ENCODE results near the gene TNP2. TPM values are rescaled to one million over a fixed set of nuclear protein-coding genes. Genes with fewer than 3 reads are reported as not detected.

The TNP2 gene
- total and polyA plus RNA-seq, 9 of the 15 experiments (the other 6 are each of a cell fraction or from before 2014, with no cell fraction given) = not detected

DNA sequence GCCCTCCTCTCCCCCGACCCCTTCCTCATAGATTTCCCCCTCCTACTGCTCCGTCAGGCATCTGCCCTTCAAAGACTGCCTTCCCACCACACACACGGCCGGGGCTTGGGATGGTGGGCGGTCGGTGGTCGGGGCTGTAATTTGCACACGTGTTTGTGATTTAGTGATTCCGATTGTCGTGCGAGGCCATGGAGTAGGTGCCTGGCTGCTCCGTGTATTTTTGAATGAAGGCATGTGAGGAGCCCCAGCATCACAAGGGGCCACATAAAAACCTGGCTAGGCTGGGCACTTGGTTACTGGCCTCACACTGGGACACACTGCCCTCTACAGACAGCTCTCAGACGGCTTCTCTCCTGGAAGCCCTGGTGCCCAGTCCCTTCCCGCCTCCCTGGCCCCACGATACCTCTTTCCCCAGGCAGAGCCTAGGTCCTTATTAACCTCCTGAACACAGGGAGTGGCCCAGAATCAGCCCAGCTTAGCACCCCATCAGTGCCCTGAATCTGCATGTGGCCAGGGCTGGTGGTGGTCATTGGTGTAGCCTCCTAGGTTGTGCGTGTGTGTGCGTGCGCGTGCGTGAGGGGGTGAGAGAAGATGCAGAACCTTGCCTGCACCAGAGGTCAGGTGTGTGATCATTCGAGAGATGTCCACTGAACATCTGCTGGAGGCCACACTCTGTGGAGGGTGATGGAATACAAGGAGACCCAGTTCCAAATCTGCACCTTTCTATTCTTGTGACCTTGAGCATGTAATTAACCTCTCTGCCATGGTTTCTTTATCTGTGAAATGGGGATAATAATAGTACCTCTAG is 11.8 kb downstream of the TNP2 start (continued):
- TF ChIP-seq ZNF324 (CRISPR knock-in tag; IDR thresholded peaks at IDR 0.05) (no peak), FOXM1 (IDR thresholded peaks at IDR 0.05; ENCODE audit: low read depth) (no peak), FOXM1 (CRISPR knock-in tag; IDR thresholded peaks at IDR 0.05; ENCODE audit: low read depth) (no peak), NBN (IDR thresholded peaks at IDR 0.05; ENCODE audit: low read depth) (no peak), POU5F1 (IDR thresholded peaks at IDR 0.05; ENCODE audit: borderline replicate concordance, low read depth, low read length, partially characterized antibody) (no peak), MEF2D (tag; conservative IDR thresholded peaks at IDR 0.05; ENCODE audit: low read depth) (no peak), SMC3 (conservative IDR thresholded peaks at IDR 0.05; ENCODE audit: insufficient read depth, low read depth, low read length) (peak; percentile 82), NR2C1 (IDR thresholded peaks at IDR 0.05) (no peak), NR2C1 (tag; IDR thresholded peaks at IDR 0.05) (no peak), NR4A1 (CRISPR knock-in tag; IDR thresholded peaks at IDR 0.05) (no peak), NR4A1 (tag; IDR thresholded peaks at IDR 0.05) (0 out of 2 replicates have a peak, but pooled peaks have one; percentile 33), MTA3 (IDR thresholded peaks at IDR 0.05; ENCODE audit: borderline replicate concordance) (peak; percentile 56; the same call in 1 of the 2 replicates)
- TF ChIP-seq, protein P1, sequence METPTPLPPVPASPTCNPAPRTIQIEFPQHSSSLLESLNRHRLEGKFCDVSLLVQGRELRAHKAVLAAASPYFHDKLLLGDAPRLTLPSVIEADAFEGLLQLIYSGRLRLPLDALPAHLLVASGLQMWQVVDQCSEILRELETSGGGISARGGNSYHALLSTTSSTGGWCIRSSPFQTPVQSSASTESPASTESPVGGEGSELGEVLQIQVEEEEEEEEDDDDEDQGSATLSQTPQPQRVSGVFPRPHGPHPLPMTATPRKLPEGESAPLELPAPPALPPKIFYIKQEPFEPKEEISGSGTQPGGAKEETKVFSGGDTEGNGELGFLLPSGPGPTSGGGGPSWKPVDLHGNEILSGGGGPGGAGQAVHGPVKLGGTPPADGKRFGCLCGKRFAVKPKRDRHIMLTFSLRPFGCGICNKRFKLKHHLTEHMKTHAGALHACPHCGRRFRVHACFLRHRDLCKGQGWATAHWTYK (CRISPR knock-in tag; IDR thresholded peaks at IDR 0.05) = no peak
- TF ChIP-seq, protein P2, sequence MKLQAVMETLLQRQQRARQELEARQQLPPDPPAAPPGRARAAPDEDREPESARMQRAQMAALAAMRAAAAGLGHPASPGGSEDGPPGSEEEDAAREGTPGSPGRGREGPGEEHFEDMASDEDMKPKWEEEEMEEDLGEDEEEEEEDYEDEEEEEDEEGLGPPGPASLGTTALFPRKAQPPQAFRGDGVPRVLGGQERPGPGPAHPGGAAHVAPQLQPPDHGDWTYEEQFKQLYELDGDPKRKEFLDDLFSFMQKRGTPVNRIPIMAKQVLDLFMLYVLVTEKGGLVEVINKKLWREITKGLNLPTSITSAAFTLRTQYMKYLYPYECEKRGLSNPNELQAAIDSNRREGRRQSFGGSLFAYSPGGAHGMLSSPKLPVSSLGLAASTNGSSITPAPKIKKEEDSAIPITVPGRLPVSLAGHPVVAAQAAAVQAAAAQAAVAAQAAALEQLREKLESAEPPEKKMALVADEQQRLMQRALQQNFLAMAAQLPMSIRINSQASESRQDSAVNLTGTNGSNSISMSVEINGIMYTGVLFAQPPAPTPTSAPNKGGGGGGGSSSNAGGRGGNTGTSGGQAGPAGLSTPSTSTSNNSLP (IDR thresholded peaks at IDR 0.05; ENCODE audit: borderline replicate concordance, low read depth, low read length) = no peak
- TF ChIP-seq, protein P3, sequence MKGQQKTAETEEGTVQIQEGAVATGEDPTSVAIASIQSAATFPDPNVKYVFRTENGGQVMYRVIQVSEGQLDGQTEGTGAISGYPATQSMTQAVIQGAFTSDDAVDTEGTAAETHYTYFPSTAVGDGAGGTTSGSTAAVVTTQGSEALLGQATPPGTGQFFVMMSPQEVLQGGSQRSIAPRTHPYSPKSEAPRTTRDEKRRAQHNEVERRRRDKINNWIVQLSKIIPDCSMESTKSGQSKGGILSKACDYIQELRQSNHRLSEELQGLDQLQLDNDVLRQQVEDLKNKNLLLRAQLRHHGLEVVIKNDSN (CRISPR knock-in tag; IDR thresholded peaks at IDR 0.05) = no peak
- TF ChIP-seq, protein P4, sequence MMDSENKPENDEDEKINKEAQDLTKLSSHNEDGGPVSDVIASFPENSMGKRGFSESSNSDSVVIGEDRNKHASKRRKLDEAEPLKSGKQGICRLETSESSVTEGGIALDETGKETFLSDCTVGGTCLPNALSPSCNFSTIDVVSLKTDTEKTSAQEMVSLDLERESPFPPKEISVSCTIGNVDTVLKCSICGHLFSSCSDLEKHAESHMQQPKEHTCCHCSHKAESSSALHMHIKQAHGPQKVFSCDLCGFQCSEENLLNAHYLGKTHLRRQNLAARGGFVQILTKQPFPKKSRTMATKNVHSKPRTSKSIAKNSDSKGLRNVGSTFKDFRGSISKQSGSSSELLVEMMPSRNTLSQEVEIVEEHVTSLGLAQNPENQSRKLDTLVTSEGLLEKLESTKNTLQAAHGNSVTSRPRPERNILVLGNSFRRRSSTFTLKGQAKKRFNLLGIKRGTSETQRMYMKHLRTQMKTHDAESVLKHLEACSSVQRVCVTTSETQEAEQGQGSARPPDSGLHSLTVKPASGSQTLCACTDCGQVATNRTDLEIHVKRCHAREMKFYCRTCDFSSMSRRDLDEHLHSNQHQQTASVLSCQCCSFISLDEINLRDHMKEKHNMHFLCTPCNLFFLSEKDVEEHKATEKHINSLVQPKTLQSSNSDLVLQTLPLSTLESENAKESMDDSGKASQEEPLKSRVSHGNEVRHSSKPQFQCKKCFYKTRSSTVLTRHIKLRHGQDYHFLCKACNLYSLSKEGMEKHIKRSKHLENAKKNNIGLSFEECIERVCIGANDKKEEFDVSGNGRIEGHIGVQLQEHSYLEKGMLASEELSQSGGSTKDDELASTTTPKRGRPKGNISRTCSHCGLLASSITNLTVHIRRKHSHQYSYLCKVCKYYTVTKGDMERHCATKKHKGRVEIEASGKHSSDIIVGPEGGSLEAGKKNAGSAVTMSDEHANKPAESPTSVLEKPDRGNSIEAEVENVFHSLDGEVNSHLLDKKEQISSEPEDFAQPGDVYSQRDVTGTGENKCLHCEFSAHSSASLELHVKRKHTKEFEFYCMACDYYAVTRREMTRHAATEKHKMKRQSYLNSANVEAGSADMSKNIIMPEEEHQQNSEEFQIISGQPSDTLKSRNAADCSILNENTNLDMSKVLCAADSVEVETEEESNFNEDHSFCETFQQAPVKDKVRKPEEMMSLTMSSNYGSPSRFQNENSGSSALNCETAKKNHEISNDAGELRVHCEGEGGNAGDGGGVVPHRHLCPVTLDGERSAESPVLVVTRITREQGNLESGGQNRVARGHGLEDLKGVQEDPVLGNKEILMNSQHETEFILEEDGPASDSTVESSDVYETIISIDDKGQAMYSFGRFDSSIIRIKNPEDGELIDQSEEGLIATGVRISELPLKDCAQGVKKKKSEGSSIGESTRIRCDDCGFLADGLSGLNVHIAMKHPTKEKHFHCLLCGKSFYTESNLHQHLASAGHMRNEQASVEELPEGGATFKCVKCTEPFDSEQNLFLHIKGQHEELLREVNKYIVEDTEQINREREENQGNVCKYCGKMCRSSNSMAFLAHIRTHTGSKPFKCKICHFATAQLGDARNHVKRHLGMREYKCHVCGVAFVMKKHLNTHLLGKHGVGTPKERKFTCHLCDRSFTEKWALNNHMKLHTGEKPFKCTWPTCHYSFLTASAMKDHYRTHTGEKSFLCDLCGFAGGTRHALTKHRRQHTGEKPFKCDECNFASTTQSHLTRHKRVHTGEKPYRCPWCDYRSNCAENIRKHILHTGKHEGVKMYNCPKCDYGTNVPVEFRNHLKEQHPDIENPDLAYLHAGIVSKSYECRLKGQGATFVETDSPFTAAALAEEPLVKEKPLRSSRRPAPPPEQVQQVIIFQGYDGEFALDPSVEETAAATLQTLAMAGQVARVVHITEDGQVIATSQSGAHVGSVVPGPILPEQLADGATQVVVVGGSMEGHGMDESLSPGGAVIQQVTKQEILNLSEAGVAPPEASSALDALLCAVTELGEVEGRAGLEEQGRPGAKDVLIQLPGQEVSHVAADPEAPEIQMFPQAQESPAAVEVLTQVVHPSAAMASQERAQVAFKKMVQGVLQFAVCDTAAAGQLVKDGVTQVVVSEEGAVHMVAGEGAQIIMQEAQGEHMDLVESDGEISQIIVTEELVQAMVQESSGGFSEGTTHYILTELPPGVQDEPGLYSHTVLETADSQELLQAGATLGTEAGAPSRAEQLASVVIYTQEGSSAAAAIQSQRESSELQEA (IDR thresholded peaks at IDR 0.05; ENCODE audit: low read depth) = no peak

All from K562 (cell line).